Kidney epithelial cell (primary cell): ENCODE results near the gene NPC2. TPM values are rescaled to one million over a fixed set of nuclear protein-coding genes. Genes with fewer than 3 reads are reported as not detected.

Experiments
- DNase-seq: peaks from one replicate; pipeline ENCODE4 v3.0.0-alpha.2; 2010; ENCODE audit warnings: low read depth
- H3K27me3 ChIP-seq: 2 replicates; pipeline ENCODE4 v1.6.0; 2011; ENCODE audit warnings: low read length; ENCODE audit not compliant: control insufficient read depth, insufficient read depth
- H3K36me3 ChIP-seq: 2 replicates; pipeline ENCODE4 v1.5.1; 2011; ENCODE audit warnings: low read length; ENCODE audit not compliant: control insufficient read depth, insufficient read depth
- H3K4me3 ChIP-seq: 2 replicates; pipeline ENCODE4 v1.5.1; 2011; ENCODE audit warnings: low read depth, mild to moderate bottlenecking, control low read depth, low read length
- CTCF ChIP-seq: IDR thresholded peaks from 2 replicates; pipeline ENCODE4 v1.5.1; 2011; ENCODE audit warnings: mild to moderate bottlenecking, moderate library complexity, low read length, control low read depth, inconsistent platforms; ENCODE audit not compliant: insufficient read depth, poor library complexity, severe bottlenecking
- total RNA-seq: library from RNA; depleted of rRNA; stranded (reverse); fragments of >200 nt; gene quantifications from 2 replicates; pipeline ENCODE4 v1.2.3, GENCODE V29; 2015

Gene NPC2
- total RNA-seq, 1 donor from 2014 or later, result 415 TPM

DNA sequence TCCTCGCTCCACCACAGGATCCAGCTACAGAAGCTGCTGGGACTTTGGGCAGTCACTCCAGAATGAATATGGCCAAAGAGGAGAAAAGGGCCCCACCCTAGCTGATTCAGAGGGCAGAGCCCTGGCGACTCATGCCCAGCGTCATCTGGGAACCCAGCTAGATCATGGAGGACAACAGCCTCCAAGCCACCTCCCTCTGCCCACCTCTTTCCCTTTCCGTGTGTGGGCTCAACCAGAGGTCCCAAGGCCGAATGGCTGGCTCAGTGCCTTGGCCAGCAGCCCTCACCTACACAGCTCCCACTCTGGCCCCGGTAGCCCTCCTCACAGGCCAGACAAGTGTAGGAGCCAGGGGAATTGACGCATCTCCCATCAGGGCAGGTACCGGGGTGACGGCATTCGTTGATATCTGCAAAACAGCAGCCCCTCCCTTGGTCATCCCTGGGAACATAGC, 17.9 kb upstream of the NPC2 start:
- no peak for DNase-seq
- Histone ChIP-seq H3K36me3 (no peaks in the 10 kb centered on the region), H3K27me3 (no peaks in the 10 kb centered on the region), H3K4me3 (no peak overlapping the region)
- no peak for TF ChIP-seq CTCF

DNA sequence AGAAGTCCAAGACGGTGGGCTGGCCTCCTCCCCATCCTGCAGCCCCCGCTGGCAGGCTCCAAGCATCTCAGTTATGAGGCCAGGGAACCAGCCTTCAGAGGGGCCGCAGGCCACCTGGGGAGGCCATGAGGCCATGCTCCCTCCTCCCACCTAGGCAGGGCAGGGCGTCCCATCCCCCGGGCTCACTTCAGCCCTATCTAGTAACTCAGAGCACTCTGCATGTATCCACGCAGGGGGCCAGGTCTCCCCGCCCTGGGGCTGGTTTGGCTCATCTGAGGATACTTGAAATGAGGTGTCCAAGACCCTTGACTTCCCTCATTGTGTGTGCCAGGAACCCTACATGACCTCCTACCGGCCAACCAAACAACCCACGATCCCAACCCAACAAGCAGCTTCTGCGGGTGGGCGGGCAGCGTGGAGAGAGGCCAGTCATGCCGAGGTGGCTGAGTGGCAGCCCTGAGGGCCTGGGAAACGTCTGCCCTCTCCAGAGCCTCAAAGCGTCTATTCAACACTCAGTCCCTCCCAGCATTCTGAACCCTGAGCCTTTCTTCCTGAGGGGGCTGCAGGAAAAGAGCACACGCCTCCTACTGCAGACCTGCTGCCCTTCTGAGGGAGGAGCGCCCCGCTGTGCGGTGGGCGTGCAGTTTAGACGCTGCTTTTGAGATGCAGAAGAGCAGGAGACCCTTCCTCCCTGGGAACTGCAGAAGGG, 17.3 kb upstream of the NPC2 start:
- no peak for TF ChIP-seq CTCF
- no peak for DNase-seq
- Histone ChIP-seq H3K27me3 (no peaks in the 10 kb centered on the region), H3K36me3 (no peaks in the 10 kb centered on the region), H3K4me3 (no peak overlapping the region)

DNA sequence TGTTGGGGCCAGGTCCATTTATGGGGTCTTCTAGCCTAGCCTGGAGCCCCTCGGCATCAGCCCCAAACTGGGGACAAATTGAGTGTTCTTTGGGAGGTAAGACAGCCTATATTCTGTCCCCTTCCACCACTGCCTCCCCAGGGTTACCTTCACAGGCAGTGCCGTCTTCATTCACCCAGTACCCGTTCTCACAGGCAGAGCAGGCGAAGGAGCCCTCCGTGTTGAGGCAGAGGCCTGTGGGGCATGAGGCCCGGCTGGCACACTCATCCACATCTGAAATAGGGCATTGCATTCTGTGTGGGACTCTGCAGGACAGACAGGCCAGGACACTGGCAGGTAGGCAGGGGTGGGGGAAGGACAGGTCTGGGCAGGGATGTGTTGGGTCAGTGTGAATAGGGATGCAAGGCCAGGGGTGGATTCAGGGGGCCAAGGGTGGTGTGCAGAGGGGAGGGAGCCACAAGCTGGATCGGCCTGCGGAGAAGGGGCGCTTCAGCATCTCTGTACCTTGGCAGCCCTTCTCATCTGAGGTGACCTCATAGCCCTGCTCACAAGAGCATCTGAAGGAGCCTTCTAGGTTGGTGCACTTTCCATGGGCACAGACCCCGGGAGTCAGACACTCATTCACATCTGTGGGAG, 16.6 kb upstream of the NPC2 start:
- no peak for DNase-seq
- TF ChIP-seq CTCF, result no peak
- H3K36me3 ChIP-seq, result no peaks in the 10 kb centered on the region
- H3K4me3 ChIP-seq, result no peak overlapping the region
- H3K27me3 ChIP-seq, result no peaks in the 10 kb centered on the region

GRCh38 chr14:74508844-74509428, 15.8 kb upstream of the NPC2 start:
- H3K36me3 ChIP-seq, result no peaks in the 10 kb centered on the region
- no peaks in the 10 kb centered on the region for H3K27me3 ChIP-seq
- no peak overlapping the region for H3K4me3 ChIP-seq
- no peak for TF ChIP-seq CTCF
- DNase-seq, result no peak

- TF ChIP-seq CTCF, result peak; percentile 58
- H3K27me3 ChIP-seq, result no peaks in the 10 kb centered on the region
- DNase-seq, result no peak
- H3K4me3 ChIP-seq, result no peak overlapping the region
- H3K36me3 ChIP-seq, result no peaks in the 10 kb centered on the region
Measured at GRCh38 chr14:74508292-74508731, 15.2 kb upstream of the NPC2 start.
